Measurements from ENCODE around the gene SELENOF.
"Not testable (repeated sequence)": the region's sequence is repeated elsewhere in the genome, so short reads cannot be mapped to it uniquely, and the experiment has no call there.

The SELENOF gene

GRCh38 chr1:86856196-86856595 is 57.7 kb downstream of the SELENOF start:
- DNase-seq = no peak

DNA sequence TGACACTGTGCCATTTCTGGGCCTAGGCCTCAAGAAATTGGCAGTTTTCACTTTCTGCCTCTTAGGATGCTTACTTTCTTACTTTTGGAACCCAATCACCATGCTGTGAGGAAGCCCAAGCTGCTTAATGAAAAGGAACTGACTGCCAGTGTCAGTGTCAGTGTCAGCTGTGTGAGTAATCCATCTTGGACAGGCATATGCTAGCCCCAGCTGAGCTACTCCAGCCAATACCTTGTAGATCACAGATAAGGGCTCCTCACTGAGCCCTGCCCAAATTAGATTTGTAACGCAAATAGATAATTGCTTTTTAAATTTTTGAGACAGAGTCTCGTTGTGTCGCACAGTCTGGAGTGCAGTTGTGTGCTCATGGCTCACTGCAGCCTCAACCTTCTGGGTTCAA is 59.6 kb downstream of the SELENOF start:
- DNase-seq = no peak

DNA sequence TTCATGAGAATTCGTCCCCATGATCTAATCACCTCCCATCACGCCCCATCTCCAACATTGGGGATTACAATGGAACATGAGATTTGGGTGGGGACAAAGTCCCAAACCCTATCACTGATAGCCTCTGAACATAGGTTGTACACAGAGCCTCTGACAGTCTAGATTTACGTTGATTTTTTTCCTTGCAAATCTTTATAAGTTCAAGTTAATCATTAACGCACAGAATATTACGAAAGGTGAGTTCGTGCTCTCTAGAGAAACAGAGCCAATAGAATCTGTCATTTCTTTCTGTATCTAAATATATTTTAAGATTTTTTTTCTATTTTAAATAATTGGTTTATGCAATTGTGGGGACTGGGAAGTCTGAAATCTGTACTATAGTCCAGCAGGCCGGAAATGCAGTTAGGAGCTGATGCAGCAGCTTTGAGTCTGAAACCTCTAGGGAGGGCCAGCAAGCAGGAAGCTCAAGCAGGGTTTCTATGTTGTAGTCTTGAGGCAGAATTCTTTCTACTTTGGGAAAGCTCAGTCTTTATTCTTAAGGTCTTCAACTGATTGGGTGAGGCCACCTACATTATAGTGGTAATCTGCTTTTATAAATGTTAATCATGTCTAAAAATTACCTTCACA is 61.0 kb downstream of the SELENOF start:
- DNase-seq = no peak

GRCh38 chr1:86852289-86852688 is 61.6 kb downstream of the SELENOF start:
- no peak for DNase-seq

GRCh38 chr1:86849756-86850155 is 64.2 kb downstream of the SELENOF start:
- DNase-seq = no peak

- DNase-seq = no peak
These were observed 65.3 kb downstream of the SELENOF start for GRCh38 chr1:86848654-86849053.

GRCh38 chr1:86846164-86846647 is 67.7 kb downstream of the SELENOF start:
- DNase-seq = no peak

DNA sequence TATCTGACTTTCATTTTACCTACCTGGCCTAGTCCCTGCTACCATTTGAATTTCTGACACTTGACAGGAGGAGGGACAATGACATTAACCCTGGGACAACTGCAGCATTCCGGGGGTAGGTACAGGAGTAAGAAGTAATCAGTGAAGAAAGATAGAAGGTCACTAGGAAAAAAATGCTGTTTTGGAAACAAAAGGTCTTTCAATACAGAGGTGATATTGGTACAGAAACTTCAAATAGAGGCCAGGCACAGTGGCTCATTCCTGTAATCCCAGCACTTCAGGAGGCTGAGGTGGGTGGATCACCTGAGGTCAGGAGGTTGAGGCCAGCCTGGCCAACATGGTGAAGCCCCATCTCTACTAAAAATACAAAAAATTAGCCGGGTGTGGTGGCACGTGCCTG is 68.4 kb downstream of the SELENOF start:
- DNase-seq = no peak

- no peak for DNase-seq
These were observed 72.8 kb downstream of the SELENOF start for GRCh38 chr1:86841116-86841515.

GRCh38 chr1:86833461-86834215 is 80.3 kb downstream of the SELENOF start:
- DNase-seq = peak; percentile 36 to 62

DNA sequence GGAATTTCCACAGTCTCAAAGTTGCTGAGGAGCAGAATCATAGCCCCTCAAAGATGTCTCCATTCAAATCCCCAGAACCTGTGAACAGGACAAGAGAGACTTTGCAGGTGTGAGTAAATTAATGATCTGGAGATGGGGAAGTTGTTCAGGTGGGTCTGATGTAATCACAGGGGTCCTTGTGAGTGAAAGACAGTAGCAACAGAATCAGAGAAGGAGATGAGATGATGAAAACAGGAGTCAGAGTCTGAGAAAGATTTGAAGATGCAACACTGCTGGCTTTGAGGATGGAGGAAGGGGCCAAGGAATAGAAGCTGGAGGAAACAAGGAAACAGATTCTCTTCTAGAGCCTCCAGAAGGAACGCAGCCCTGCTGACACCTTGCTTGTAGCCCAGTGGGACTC is 81.5 kb downstream of the SELENOF start:
- DNase-seq = no peak

DNA sequence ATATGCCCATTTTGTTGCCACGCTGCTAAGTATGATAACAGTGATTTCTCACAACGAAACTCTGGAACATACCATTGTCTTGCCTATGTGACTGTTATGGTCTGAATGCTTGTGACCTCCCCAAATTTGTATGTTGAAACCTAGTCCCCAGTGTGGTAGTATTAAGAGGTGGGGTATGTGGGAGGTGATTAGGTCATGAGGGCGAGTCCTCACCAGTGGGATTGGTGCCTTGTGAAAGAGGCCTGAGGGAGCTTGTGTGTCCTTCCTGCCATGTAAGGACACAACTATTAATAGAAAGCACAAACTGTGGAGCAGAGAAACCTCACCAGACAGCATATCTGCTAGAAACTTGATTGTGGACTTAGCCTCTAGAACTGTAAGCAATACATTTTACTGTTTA is 84.6 kb downstream of the SELENOF start:
- DNase-seq = no peak

- no peak for DNase-seq
These were observed 85.9 kb downstream of the SELENOF start for GRCh38 chr1:86828024-86828423.

- no peak for DNase-seq
These were observed 87.1 kb downstream of the SELENOF start for GRCh38 chr1:86826856-86827255.

DNA sequence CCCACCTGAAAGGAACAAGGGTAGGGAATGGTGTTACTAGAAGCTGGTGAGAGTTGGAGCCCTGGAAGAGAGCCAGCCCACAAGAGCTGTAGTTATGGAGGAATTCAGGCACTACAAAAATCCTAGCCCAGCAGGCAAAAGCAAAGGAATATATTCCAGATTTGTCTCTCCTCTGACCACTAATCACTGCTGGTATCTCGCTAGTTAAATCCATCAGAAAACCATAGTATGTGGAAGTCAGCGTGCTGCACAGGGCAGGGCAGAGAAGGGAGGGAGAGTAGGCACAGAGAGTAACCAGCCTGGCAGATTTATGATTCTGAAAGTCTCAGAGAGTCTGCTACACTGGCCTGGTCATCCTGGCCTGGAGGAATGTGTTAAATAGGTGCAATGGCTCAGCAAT is 88.6 kb downstream of the SELENOF start:
- DNase-seq = no peak

DNA sequence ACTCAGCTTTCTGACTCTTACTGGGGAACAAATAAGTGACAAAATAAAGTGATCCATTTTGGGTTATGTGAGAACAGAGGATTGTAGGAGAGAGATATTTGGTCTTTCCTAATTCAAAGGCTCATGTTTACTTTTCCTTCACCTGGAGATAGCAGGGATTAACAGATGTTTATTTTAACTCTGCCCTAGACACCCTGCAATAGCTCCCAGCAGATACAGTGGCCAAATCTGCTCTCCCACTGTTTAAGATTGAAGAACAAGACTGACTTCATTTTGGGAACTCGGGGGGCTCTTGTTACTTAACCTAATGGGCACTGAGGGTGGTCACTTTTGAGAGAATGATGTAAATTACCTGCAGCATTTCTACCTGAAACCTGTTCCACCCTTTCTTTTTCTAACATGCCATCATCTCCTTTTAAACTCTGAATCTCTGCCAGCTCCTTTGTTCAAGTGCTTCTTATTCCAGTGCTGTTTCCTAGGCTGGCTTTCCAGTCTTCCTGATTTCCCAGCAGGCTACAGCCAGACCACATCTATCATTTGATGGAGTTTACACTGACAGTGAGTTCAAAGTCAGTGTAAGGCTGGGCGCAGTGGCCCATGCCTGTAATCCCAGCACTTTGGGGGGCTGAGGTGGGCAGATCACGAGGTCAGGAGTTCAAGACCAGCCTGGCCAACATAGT is 90.0 kb downstream of the SELENOF start:
- DNase-seq = no peak

GRCh38 chr1:86823386-86823785 is 90.5 kb downstream of the SELENOF start:
- no peak for DNase-seq

DNA sequence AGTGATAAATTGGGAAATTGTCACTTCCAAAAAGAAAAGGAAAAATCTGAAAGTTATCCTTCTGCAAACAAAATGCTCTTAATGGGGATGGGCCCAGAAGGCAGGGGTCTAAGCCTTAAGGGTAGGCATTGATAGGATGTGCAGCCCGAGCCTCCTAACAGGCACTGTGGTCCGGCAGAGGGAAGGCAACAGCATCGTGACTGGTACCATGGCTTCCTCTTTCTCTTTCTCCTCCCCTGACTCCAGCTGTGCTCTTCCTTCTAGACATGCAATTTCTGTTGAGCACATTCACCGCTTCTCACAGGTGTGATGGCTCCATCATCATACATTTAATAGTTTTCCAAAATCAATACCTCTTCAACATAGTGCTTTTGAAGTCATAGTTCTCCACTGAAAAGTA is 91.5 kb downstream of the SELENOF start:
- DNase-seq = no peak

DNA sequence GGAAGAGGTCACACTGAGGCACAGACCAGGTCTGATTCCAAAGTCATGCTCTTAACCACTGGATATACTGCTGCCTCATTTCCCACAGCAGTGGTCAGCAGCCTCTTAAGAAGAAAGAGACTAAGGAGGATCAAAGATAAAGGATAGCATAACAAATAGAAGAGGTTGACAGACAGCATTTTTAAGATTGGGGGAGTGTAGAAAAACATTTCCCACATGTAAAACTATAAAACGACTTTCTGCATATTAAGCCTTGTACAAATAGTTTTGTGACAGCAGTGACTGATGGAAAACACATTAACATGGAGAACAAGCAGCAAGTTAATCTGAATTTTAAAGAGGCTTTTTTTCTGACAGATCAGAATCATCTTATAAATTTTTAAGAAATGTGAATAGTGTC is 92.0 kb downstream of the SELENOF start:
- DNase-seq = no peak

GRCh38 chr1:86819970-86820369 is 94.0 kb downstream of the SELENOF start:
- DNase-seq = not testable (repeated sequence)

DNA sequence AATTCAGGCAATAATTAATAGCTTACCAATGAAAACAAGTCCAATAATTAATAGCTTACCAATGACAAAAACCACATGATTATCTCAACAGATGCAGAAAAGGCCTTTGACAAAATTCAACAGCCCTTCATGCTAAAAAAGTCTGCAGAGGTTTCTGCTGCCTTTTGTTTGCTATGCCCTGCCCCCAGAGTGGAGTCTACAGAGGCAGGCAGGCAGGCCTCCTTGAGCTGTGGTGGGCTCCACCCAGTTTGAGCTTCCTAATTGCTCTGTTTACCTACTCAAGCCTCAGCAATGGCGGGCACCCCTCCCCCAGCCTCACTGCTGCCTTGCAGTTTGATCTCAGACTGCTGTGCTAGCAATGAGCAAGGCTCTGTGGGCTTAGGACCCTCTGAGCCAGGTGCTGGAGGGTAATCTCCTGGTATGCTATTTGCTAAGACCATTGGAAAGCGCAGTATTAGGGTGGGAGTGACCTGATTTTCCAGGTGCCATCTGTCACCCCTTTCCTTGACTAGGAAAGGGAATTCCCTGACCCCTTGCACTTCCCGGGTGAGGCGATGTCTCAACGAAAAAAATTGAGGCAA is 96.6 kb downstream of the SELENOF start:
- not testable (repeated sequence) for DNase-seq

- DNase-seq = not testable (repeated sequence)
These were observed 99.8 kb downstream of the SELENOF start for GRCh38 chr1:86814118-86814517.
